Measurements from ENCODE around the gene LUC7L2. TPM values are rescaled to one million over a fixed set of nuclear protein-coding genes. Genes with fewer than 3 reads are reported as not detected.

LUC7L2 gene
- total and polyA plus RNA-seq, 9 of the 15 experiments (the other 6 are each of a cell fraction or from before 2014, with no cell fraction given): 56.1 to 207 (median 141) TPM

DNA sequence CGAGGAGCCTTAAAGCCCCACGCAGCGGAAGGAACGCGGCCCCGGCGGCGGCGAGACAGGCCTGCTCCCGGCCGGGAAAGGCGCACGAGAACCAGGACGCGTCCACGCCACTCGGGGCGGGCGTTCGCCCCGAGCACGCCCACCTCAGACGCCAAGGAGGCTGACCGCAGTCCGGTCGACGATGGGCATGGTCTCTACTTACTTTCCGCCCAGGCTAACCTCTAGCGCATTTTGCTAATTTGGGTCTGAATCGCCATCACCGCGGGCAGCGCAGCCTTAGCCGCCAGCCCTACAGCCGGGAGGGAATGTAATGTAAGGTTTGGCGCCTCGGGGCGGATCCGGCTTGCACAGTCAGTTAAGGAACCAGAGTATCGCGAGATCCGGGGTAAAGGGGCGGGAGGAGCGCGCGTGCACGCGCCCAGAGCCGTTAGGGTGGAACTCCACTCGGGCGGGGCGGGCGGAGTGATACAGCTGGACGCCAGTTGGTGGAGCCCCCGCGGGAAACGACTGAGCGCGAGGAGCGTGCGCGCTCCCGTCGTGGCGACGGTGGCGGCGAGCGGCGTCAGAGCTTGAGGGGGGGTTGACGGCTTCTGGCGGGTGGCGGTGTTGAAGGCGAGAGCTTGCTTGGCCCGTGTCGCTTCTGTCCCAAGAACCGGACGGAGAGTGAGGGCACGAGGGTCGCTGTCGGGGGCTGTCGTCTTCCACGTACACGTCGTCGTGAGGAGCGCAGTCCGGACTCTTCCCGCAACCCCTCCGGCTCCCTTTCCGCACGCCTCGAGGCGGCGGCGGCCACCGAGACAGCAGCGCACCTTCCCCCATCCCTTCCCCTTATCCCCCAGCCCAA lies at the start of gene LUC7L2 (continued):
- TF ChIP-seq NR0B1 (IDR thresholded peaks at IDR 0.05; ENCODE audit: partially characterized antibody) (no peak), UBTF (IDR thresholded peaks at IDR 0.05; ENCODE audit: borderline replicate concordance in 1 of 2, low read depth in 2 of 2, low read length in 2 of 2) (peak; percentile 95 to 98), ESRRB (CRISPR knock-in tag; IDR thresholded peaks at IDR 0.05; ENCODE audit: borderline replicate concordance) (no peak), KLF6 (CRISPR knock-in tag; IDR thresholded peaks at IDR 0.05; ENCODE audit: borderline replicate concordance) (peak; percentile 69; the same call in 1 of the 2 replicates), MTA2 (IDR thresholded peaks at IDR 0.05; ENCODE audit: low read depth) (no peak), BHLHE40 (IDR thresholded peaks at IDR 0.05; ENCODE audit: low read length) (peak; percentile 61), SIX5 (IDR thresholded peaks at IDR 0.05; ENCODE audit: borderline replicate concordance in 1 of 2, insufficient read depth in 1 of 2, low read depth in 1 of 2, low read length in 2 of 2) (peak in 1 of 2 experiments; percentile 22; a peak in 1 of 4 replicates), THRA (IDR thresholded peaks at IDR 0.05) (no peak), GMEB1 (CRISPR knock-in tag; IDR thresholded peaks at IDR 0.05) (peak; percentile 100), CTBP1 (IDR thresholded peaks at IDR 0.05; ENCODE audit: borderline replicate concordance) (peak; percentile 88), KHSRP (IDR thresholded peaks at IDR 0.05) (no peak), ZNF324 (CRISPR knock-in tag; IDR thresholded peaks at IDR 0.05) (no peak), ZBTB17 (CRISPR knock-in tag; IDR thresholded peaks at IDR 0.05) (peak; percentile 64; the same call in 1 of the 2 replicates), SREBF1 (IDR thresholded peaks at IDR 0.05; ENCODE audit: borderline replicate concordance, low read depth, low read length) (no peak; the same call in 1 of the 2 replicates), CBFA2T3 (IDR thresholded peaks at IDR 0.05) (no peak; the same call in 1 of the 2 replicates)
- TF ChIP-seq, protein P1, sequence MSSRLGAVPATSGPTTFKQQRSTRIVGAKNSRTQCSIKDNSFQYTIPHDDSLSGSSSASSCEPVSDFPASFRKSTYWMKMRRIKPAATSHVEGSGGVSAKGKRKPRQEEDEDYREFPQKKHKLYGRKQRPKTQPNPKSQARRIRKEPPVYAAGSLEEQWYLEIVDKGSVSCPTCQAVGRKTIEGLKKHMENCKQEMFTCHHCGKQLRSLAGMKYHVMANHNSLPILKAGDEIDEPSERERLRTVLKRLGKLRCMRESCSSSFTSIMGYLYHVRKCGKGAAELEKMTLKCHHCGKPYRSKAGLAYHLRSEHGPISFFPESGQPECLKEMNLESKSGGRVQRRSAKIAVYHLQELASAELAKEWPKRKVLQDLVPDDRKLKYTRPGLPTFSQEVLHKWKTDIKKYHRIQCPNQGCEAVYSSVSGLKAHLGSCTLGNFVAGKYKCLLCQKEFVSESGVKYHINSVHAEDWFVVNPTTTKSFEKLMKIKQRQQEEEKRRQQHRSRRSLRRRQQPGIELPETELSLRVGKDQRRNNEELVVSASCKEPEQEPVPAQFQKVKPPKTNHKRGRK (tag; IDR thresholded peaks at IDR 0.05): no peak
